ENCODE results near the gene INPP5F.
"Not testable (repeated sequence)": the region's sequence is repeated elsewhere in the genome, so short reads cannot be mapped to it uniquely, and the experiment has no call there.

INPP5F gene

GRCh38 chr10:119748871-119749270, 23.0 kb downstream of the INPP5F start:
- DNase-seq (ENCODE audit: low spot score): no peak

GRCh38 chr10:119749455-119749854, 23.6 kb downstream of the INPP5F start:
- no peak for DNase-seq (ENCODE audit: low spot score)

- peak; percentile 62 for DNase-seq (ENCODE audit: low spot score)
These were observed 24.8 kb downstream of the INPP5F start for GRCh38 chr10:119750391-119751230.

- DNase-seq (ENCODE audit: low spot score): no peak
These were observed 27.5 kb downstream of the INPP5F start for GRCh38 chr10:119753309-119753708.

- no peak for DNase-seq (ENCODE audit: low spot score)
These were observed 28.2 kb downstream of the INPP5F start for GRCh38 chr10:119754085-119754484.

- DNase-seq (ENCODE audit: low spot score): no peak
These were observed 29.1 kb downstream of the INPP5F start for GRCh38 chr10:119754936-119755335.

DNA sequence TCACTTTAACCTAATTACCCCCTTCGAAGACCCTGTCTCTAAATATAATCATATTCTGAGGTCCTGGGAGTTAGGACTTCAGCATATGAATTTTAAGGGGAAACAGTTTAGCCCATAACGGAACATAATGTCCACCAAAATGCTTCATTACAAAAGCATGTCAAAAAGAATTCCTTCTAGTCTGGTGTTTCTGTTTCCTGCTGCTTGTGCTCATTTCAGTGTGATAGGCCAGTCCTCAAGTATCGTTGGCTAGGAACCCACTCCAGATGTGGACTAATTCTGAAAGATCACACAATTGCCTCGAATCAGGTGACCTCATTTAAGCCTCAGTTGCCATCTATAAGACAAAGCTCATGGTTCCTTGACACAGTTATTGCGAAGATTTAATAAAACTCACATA, 29.6 kb downstream of the INPP5F start:
- no peak for DNase-seq (ENCODE audit: low spot score)

DNA sequence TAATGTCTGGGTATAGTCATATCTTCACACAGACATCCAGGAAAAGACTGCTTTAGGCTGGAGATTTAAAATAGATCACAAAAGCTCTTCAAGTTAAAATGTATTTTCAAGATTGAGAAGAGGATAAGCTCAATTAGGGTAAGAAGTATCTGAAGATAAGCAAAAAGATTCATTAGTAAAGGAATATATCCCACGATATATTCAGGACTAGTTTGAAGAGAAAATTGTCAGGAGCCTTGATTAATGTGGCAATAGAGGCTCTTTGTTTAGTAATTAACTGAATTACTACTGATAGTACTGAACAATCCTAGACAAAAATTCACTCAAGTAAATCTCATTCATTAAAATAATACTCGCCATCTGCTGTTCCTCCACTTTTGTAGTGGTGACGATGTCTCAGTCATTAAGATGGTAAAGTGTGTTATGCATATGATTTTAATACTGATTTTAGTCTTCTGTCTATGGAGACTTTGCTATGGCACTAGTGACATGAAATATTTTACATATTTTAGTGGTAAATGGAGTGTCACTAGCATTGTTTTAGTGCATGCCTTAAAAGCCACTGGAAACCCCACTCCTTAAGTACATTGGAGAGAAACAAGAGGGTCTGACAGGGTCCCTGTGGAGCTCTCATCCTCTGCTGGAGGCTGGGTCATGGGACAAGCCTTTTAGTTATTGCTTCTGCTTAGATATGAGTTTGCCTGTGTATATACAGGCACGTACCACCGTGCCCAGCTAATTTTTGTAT, 32.8 kb downstream of the INPP5F start:
- DNase-seq (ENCODE audit: low spot score): no peak

GRCh38 chr10:119759832-119760231, 34.0 kb downstream of the INPP5F start:
- DNase-seq (ENCODE audit: low spot score): no peak

GRCh38 chr10:119761106-119761505, 35.3 kb downstream of the INPP5F start:
- DNase-seq (ENCODE audit: low spot score): no peak

GRCh38 chr10:119762035-119762434, 36.2 kb downstream of the INPP5F start:
- no peak for DNase-seq (ENCODE audit: low spot score)

DNA sequence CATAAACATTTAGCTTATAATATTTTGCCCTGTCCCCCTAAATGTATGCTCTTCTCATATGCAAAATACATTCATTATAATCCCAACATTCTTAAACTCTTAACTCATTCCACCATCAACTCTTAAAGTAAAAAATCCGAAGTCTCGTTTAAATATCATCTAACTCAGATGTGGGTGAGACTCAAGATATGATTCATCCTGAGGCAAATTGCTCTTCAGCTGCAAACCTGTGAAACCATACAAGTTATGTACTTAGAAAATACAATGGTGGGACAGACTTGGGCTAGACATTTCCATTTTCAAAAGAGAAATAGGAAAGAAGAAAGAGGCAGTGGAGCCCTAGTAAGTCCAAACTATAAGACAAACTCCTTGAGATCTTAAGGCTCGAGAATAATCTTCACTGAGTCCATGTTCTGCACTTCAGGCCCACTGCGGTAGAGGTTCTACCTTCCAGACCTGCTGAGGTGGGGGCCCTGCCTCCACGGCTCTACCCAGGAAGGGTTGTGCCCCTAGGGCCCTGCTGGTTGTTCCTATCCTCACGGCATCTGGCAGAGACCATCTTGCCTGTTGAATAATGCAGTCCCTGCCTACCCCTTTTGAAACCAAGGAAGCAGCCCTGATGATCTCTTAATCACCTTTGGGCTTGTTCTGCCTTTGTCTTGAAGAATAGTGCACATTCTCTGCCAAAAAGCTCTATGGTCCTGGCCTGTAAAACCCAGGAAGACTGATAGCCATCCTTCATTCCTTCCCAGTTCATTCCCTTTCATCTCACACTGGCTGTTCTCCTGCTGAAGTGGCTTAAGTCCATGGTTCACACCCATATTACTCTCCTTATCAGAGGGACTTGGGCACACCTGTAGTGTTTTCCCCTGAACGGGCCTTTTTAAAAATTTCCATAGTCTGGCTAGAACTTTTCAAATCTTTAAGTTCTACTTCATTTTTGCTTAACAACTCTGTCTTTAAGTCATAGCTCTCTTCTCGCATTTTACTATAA, 37.3 kb downstream of the INPP5F start:
- DNase-seq (ENCODE audit: low spot score): no peak

GRCh38 chr10:119768455-119769094, 42.7 kb downstream of the INPP5F start:
- DNase-seq (ENCODE audit: low spot score): no peak

- DNase-seq (ENCODE audit: low spot score): no peak
These were observed 44.0 kb downstream of the INPP5F start for GRCh38 chr10:119769886-119770285.

GRCh38 chr10:119770928-119771327, 45.1 kb downstream of the INPP5F start:
- no peak for DNase-seq (ENCODE audit: low spot score)

GRCh38 chr10:119772334-119772733, 46.5 kb downstream of the INPP5F start:
- no peak for DNase-seq (ENCODE audit: low spot score)

- not testable (repeated sequence) for DNase-seq (ENCODE audit: low spot score)
These were observed 47.2 kb downstream of the INPP5F start for GRCh38 chr10:119773041-119773440.

GRCh38 chr10:119775529-119775928, 49.7 kb downstream of the INPP5F start:
- DNase-seq (ENCODE audit: low spot score): no peak

DNA sequence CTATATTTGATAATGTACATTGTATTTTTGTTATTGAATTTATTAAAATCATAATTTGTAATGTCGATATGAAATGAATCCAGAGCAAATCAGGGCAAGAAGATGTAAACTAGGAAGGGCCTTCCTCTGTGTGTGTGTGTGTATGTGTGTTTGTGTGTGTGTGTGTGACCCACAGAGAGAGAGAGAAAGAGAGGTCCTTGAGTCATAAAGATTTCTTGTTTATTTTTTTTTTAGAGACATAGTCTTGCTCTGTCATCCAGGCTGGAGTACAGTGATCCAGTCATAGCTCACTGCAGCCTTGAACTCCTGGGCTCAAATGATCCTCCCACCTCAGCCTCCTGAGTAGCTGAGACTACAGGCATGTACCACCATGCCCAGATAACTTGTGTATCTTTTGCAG, 50.7 kb downstream of the INPP5F start:
- DNase-seq (ENCODE audit: low spot score): no peak

DNA sequence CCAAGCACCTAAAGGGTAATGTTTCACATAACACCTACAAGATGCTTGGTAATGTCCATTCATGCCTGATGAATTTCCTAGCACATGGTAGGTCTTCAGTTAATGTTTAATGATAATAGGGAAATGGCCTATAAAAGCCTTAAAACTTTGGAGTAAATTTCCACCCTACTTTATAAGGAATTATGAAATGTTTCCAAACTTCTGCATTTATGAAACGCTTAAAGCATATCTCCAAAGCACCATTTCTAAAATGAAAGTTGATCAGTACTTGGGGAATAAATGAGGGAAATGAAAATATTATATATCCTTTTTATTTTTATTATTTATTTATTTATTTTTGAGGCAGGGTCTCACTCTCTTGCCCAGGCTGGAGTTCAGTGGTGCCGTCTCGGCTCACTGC, 51.8 kb downstream of the INPP5F start:
- DNase-seq (ENCODE audit: low spot score): no peak

DNA sequence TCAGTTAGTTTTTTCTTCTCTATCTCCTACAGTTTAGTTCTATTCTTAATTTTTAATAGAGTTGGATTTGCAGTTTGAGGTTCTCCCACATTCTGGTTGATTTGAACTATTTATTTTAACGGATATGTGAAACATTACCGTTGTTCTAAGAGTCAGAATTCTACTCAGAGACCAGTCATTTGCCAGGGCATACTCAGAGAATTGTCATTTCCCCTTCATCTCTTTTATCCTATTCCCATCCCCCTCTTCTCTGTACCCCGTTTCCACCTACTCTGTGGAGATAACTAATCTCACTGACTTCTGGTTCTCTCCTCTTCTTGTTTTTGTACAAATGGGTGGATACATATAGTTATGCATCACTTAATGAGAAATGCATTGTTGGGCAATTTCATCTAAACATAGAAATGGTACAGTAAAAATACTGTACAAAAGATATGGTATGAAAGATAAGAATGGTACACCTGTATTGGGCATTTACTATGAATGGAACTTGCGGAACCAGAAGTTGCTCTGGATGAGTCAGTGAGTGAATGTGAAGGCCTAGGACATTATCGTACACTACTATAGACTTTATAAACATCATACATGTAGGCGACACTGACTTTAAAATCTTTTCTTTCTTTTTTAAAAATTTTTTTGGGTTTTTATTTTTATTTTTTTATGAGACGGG, 53.1 kb downstream of the INPP5F start:
- DNase-seq (ENCODE audit: low spot score): no peak

Data from D341Med (cell line).